T-helper 1 cell treated with Interleukin-12 subunit alpha and Interleukin-12 subunit beta and Interleukin-4 antibody, amounts not matched to agents 30 μg/mL and 1 μg/mL, for 36 hours (primary cell): ENCODE results near the gene ADAM29.
"Not testable (repeated sequence)": the region's sequence is repeated elsewhere in the genome, so short reads cannot be mapped to it uniquely, and the experiment has no call there.

Experiments
- H3K27ac Mint-ChIP-seq: one replicate; pipeline ENCODE4 v1.8.0; 2021; ENCODE audit warnings: mild to moderate bottlenecking, mixed read lengths
- H3K27me3 Mint-ChIP-seq: one replicate; pipeline ENCODE4 v1.8.0; 2021; ENCODE audit warnings: low read depth, mixed read lengths
- H3K36me3 Mint-ChIP-seq: one replicate; pipeline ENCODE4 v1.8.0; 2021; ENCODE audit warnings: low read depth, mixed read lengths
- H3K4me1 Mint-ChIP-seq: one replicate; pipeline ENCODE4 v1.8.0; 2021; ENCODE audit warnings: low read depth, mixed read lengths
- H3K4me3 Mint-ChIP-seq: one replicate; pipeline ENCODE4 v1.8.0; 2021; ENCODE audit warnings: mild to moderate bottlenecking, moderate library complexity, mixed read lengths
- H3K9me3 Mint-ChIP-seq: one replicate; pipeline ENCODE4 v1.8.0; 2021; ENCODE audit warnings: mixed read lengths

The ADAM29 gene

GRCh38 chr4:174996079-174996478, 77.9 kb downstream of the ADAM29 start:
- H3K9me3 Mint-ChIP-seq: no peaks in the 10 kb centered on the region
- H3K4me1 Mint-ChIP-seq: no peaks in the 10 kb centered on the region
- H3K27ac Mint-ChIP-seq: no peak overlapping the region
- no peak overlapping the region for H3K4me3 Mint-ChIP-seq
- no peaks in the 10 kb centered on the region for H3K36me3 Mint-ChIP-seq
- no peaks in the 10 kb centered on the region for H3K27me3 Mint-ChIP-seq

GRCh38 chr4:174999407-174999806, 81.2 kb downstream of the ADAM29 start:
- no peak overlapping the region for H3K27ac Mint-ChIP-seq
- no peaks in the 10 kb centered on the region for H3K27me3 Mint-ChIP-seq
- no peak overlapping the region for H3K4me3 Mint-ChIP-seq
- H3K36me3 Mint-ChIP-seq: no peaks in the 10 kb centered on the region
- H3K4me1 Mint-ChIP-seq: no peaks in the 10 kb centered on the region
- peaks cover 3% of the 10 kb centered on the region for H3K9me3 Mint-ChIP-seq

GRCh38 chr4:175017751-175018150, 99.6 kb downstream of the ADAM29 start:
- Mint-ChIP-seq H3K9me3 (peaks cover 11% of the 10 kb centered on the region), H3K27me3 (no peaks in the 10 kb centered on the region), H3K4me1 (no peaks in the 10 kb centered on the region), H3K4me3 (no peak overlapping the region), H3K27ac (no peak overlapping the region), H3K36me3 (no peaks in the 10 kb centered on the region)

DNA sequence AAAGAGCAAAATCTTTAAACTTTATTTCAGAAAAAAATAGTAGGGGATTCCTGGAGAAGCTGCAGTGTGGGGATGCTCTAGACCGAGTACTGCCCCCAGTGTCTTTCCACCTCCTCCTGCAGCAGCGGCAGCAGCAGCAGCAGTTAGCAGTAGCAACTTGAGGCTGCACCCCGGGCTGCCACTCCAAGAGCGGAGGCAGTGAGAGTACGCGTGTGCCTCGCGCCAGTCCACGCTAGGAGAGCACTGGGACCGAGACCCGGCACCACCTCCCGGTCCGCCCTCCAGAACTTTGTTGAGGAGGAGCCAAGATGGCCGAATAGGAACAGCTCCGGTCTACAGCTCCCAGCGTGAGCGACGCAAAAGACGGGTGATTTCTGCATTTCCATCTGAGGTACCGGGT, 101.3 kb downstream of the ADAM29 start:
- H3K9me3 Mint-ChIP-seq: peaks cover 11% of the 10 kb centered on the region

More for the DNA sequence above, 101.3 kb downstream of the ADAM29 start:
- not testable (repeated sequence) for H3K36me3 Mint-ChIP-seq, H3K27ac Mint-ChIP-seq, H3K4me1 Mint-ChIP-seq, H3K27me3 Mint-ChIP-seq, H3K4me3 Mint-ChIP-seq
